GM18498 (cell line): ENCODE data around the gene TBC1D19.
"Not testable (repeated sequence)": the region's sequence is repeated elsewhere in the genome, so short reads cannot be mapped to it uniquely, and the experiment has no call there.

Source experiments
- ATAC-seq: cut with Tn5 transposase; IDR thresholded peaks from one replicate; pipeline ENCODE4 v1.9.1; 2021; ENCODE audit warnings: mild to moderate bottlenecking, moderate library complexity; ENCODE audit not compliant: unreplicated experiment

Gene TBC1D19

DNA sequence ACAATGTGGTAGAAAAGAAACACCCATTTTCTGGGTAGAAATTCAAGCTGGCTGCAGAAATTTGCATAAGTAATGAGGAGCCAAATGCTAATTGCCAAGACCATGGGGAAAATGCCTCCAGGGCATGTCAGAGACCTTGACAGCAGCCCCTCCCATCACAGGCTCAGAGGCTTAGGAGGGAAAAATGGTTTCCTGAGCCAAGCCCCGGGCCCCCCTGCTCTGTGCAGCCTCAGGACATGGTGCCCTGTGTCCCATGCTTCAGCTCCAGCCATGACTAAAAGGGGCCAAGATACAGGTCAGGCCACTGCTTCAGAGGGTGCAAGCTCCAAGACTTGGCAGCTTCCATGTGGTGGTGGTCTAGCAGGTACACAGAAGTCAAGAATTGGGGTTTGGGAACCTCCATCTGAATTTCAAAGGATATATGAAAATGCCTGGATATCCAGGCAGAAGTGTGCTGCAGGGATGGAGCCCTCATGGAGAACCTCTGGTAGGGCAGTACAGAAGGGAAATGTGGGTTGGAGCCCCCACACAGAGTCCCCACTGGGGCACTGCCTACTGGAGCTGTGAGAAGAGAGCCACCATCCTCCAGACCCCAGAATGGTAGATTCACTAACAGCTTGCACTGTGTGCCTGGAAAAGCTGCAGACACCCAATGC, 95.3 kb downstream of the TBC1D19 start:
- not testable (repeated sequence) for ATAC-seq

DNA sequence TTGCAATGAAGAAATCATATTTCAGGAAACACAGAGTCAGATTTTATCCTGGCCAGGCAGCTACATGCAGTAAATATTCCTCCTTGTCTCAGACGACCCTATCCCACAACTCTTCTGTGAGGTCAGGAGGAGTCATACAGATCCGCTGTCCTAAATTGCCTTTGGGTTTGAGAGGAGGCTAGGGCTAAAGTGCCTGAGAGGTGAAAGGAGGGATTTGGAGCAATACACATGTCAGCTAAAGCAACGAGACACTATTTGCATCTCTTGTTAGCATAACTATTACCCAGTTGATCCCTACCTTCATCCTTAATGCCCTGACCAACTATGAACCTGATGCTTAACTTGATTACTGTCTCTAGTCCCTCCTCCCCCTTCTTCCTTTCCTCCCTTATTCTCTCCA, 98.6 kb downstream of the TBC1D19 start:
- ATAC-seq, result no peak

DNA sequence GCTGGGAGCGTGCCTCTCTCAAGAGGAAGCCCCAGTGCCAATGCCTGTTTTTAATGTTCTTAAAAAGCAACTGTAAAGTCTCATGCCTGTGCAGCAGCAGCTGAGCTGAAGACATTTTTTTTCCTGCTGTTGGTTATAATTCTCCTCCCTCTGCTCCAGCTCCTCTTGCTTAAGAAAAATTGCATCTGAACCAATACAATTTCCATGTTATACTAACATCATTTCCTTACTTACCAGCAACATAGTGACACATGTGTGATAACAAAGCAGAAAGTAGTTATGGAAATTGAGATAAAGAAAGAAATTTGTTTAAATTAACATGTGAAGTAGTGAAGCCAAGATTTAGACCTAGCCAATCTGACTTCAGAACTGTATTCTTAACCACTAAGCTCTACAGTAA, 101.4 kb downstream of the TBC1D19 start:
- ATAC-seq, result no peak

DNA sequence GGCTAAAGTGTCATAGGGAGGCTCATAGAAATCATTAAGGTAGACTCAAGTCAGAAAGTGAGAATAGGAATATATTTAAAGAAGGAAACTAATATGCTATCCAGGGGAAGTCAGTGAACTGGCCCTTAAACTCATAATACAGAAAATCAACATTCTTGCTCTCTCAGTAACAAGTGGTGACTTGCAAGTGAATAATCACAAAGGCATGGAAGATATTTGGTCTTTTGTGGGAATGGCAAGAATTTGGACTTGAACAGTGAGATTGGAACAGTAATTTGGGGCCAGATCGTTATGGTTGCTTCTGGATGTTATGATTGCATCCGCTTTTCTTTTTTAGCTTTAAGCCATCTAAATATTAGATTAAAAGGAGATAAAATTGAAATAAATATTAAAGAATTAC, 103.8 kb downstream of the TBC1D19 start:
- ATAC-seq, result no peak

DNA sequence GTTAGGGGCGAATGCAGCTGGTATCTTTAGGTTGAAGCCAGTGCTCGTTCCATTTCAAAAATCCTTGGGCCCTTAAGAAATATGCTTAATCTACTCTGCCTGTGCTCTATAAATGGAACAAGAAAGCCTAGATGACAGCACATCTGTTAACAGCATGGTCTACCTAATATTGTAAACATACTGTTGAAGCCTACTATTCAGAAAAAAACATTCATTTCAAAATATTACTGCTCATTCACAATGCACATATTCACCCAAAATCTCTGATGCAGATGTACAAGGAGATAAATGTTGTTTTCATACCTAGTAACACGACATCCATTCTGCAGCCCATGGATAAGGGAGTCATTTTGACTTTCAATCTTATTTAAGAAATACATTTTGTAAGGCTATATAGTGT, 106.6 kb downstream of the TBC1D19 start:
- no peak for ATAC-seq

DNA sequence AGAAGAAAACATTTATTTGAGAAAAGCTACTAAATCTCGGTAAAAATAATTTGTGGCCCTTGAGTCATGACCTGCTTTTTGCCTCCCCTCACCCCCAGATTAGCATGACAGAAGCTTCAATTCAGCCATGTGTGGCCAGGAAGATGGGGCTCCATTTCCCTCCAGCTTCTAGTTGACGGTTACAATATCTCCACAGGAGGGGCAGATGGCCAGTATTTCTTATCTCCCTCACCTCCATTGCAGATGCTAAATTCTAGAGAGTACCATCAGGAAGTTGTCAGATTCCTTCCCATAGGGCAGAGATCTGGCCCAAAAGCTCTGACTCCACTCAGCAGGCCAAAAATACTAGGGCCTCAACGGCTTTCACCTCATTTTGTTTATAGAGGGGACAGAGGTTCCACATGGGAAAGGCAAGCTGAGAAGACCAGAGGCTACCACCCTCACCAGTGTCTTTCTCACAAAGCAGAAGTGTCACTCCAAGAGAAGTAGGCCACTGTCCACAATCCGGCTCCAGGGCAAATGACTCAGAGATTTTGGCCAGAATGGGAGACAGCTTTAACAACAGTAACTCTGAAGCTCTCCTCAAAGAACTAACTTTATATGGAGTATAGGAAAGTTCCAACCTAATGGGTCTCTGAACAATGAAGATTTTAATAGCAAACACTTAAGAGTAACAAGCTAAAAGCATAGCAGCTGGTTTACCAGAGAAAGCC, 108.3 kb downstream of the TBC1D19 start:
- no peak for ATAC-seq

DNA sequence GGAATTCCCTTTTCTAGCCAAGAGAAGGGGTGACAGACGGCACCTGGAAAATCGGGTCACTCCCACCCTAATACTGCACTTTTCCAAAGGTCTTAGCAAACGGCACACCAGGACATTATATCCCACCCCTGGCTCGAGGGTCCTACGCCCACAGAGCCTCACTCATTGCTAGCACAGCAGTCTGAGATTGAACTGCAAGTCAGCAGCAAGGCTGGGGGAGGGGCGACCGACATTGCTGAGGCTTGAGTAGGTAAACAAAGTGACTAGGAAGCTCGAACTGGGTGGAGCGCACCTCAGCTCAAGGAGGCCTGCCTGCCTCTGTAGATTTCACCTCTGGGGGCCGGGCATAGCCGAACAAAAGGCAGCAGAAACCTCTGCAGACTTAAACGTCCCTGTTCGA, 110.2 kb downstream of the TBC1D19 start:
- not testable (repeated sequence) for ATAC-seq

DNA sequence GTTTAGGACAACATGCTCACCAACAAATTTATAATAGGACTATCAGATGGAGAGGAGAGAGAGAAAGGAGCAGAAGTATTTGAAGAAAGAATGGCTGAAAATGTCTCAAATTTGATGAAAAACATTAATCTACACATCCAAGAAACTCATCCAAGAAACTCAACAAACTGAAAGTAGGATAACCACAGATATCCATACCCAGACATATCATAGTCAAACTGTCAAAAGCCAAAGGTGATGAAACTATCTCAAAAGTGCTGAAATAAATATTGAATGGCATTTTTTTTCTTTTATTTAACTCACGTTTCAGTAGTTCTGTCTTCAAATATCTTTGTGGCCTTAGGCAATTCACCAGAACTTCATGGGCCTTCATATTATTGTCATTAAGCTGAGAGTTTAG, 116.2 kb downstream of the TBC1D19 start:
- no peak for ATAC-seq

DNA sequence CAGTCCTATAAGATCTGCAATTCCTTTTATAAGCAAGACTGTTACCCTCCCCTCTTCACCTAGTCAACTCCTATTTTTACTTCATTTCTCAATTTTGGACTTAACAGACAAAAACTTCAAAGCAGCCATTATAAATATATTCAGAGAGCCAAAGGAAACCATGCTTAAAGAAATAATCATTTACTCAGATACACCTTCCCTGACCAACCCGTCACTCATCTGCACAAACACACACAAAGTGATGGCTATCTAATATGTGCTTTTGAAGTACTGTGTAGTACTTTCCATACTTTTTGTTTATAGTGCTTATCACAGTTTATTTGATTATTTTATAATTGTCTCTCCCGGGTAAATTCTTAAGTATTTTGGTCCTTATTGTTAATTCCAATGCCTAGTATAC, 117.2 kb downstream of the TBC1D19 start:
- no peak for ATAC-seq

DNA sequence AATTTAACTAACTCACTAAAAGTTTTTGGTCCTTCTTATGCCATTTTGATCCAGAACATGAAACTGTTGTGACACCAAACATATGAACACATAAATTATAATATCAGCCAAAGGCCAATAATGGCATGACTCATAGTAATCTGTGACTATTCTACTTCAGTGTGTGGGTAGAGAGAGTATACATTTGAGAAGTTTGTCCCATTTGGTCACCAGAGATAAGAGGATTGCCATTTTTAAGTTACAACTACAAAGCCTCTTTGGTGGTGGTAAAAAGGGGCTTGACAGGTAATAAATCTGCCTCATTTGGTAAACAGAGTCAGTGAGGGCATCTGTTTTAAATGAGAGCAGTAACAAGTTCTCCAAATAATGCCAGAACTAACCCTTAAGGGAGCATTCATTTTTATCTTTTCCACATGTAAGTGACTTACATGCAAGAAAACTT, 117.9 kb downstream of the TBC1D19 start:
- no peak for ATAC-seq

DNA sequence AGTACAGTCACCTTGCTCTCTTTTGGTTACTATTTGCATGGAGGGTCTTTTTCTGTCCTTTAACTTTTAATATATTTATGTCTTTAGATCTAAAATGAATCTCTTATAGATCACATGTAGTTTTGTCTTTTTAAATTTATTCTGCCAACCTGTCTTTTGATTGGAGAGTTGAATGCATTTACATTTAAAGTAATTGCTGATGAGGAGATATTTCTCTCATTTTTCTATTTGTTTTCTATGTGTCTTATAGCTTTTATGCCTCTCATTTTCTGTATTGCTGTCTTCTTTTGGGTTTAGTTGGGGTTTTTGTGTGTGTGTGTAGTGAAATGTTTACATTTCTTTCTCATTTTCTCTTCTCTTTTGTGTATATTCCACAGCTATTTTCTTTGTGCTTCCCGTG, 123.5 kb downstream of the TBC1D19 start:
- ATAC-seq, result no peak

DNA sequence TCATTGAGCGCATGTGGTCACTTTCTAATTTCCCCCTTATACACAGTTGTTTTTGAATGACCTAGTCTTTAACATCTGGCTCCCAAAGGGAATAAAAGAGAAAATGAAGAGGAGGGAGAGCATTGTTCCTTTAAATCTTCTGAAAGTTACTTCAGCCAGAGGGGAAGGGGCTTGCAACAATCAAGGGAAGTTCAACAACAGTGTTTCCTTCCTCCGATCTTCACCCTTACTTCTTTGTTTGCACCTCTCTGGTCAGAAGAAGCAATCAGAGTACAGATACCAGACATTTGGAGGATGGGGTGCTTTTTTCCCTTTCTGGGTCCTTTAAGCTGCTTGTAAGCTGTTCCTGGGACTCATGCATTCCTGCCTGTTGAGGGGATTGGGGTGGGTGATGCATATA, 125.4 kb downstream of the TBC1D19 start:
- ATAC-seq, result no peak

DNA sequence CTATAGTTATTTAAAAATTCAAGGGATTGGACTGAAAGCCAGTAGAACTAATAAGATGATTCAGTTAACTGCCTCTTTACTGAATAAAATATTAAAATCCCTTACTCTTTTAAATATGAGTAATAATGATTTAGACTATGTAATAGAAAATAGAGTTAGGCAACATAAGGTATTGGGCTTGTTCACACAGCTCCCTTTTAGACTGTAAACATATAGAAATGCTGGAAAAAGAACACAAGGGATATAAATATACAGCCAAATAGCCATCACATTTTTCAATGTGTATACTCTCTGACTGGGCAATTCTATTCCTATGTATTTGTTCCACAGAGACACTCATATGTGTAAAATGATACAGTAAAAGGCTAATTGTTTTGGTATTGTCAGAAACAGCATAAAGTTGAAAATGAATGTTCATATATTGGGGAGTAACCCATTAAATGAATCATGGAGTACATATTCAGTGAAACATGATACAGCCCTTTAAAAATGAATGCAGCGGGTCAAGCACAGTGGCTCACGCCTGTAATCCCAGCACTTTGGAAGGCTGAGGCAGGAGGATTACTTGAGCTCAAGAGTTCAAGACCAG, 129.8 kb downstream of the TBC1D19 start:
- ATAC-seq, result no peak

DNA sequence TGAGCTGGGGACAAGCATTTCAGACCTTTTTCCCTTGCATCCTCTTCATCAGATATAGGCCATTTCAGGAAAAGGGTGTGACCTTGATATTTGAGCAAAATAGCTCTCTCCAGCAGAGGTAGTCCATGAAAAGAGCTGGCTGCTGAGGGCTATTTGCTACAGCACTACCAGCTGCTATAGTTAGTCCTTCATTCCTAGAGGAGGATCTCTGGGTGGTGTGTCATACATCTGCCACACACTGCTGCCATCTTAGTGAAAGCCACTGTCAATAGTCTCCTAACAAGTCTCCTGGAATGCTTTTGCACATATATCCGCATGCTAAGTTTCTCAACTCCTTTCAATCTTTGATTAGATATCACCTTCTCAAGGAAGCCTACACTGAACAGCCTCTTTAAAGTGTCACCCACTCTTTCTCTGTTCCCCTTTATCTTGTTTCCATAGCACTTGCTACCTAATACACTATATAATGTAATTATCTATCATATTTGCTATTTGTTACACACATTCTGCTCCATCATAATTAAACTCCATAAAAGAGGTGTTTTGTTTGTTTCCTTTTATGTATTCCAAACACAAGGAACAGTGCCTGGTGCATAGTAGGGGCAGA, 131.9 kb downstream of the TBC1D19 start:
- ATAC-seq, result no peak

DNA sequence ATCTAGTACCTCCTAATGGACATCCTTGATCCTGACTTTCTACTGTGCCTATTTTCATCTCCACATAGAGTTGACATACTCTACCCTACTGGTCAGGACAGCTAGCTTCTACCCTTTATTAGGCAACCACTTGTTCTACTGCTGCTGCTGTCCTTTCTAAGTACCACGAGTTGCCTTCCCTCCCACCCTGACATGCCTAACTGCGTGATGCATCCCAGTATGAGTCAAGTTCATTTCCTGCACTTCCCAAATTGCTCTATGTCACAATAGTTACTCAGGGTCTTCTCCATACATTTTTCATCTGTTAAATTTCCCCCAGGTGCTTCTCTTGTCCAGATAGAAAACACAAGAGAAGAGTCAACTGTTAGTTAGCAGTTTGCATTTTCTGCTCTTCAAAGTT, 133.4 kb downstream of the TBC1D19 start:
- ATAC-seq, result no peak

DNA sequence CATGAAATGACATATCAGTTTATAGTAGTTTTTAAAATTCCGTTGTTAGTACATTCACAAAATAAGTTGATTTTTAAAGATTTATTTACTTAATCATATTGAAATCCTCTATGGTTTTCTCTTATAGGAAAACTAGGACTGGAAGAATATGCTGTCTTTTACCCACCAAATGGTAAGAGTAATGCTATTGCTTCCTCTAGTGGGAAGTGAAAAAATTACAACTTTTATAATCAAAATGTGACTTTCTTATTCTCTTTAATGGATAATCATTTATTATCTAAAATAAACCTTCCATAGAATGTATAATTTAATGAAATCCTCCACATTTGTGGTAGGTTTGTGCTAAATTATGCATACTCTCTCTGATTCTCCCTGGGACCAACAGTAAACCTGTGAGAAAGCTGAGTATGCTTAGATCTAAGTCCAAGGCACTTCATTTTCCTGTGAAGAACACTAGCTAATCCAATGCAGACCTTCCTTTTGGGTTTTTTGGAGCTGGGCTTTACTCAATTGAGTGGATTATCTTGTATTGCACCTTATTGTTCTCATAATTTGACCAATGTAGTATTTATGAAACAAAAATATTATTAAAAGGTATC, 136.2 kb downstream of the TBC1D19 start:
- ATAC-seq, result no peak

DNA sequence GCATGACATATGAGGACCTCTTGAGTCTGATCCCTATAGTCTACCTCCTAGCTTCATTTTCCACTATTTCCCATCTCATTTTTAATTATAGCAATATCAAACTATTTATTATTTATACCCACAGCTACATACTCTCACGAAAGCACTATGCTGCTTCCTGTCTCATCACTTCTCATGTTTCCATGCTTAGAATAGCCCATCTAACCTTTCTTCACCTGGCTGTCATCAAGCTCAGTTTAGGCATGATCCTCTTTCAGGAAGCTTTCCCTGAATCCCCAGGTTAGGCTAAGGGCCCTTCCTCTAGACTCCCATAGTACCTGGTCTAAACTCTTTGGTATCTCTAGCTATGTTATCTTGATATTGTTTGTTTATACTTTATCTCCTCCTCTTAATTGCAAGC, 137.8 kb downstream of the TBC1D19 start:
- no peak for ATAC-seq

DNA sequence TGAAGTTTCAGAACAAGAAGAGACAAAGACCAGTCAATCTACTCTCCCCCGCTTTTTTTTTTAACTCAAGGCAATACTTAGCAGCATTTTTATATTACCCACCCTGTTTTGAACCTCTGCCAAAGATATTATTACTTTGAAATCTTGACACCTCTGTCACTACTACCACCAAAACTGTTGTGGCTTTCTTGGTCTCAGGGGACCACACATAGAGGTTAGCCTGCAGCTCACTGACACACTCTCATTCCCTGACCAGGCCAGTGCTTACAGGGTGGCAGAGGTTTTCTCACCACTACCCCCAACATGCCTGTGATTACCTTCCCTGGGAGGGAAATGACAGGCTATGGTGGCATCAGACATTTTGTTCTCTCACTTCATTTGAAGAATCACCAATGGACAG, 139.3 kb downstream of the TBC1D19 start:
- ATAC-seq, result peak; percentile 98

DNA sequence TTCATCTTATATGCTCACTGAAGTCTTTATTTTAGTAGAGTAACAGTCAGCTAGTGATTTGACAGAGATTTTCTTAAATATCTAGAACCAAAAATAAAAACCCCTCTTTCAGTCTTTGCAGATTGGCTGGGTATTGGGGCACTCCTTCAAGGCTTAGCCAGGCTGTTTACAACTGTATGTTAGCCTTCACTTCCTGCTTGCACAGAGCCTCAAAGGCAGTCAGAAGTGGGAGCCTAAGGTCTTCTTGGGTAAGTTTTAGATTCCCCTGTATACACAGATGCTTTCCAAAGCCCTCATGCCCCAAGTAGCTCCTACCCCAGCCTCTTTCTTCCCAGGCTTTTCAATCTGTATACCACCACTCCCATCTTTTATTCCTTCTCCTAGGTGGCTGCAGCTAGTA, 140.7 kb downstream of the TBC1D19 start:
- no peak for ATAC-seq

DNA sequence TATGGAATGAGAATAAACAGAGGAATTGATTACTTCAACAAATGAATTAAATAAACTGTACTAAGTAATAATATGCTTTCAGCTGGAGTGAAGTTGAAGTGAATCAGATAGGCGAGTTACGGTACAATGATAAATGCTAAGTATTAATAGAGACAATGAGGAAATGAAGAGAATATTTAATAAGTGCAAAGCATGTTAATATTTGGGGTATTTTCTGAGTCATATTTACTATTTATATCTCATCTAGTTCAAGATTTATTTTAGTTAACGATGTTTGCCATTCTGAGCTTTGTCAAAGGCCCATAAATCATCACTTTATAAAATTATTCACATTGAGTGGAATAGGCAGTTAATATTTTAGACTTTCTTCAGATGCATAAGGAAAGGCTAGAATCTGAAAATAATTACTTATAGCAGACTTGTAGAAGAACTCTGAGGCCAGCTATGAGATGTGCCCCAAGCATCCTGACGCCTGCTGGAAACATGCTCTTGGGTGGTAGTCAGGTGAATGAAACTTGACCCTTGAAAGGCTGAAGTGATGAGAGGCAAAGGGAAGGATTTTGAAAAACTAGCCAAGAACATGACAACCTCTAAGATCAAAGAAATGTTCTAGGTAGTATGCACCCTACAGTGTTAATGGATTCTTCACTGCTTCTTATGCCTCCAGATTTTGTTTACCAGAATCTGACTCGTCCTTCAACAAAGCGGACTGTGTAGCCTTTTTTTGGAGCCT, 142.9 kb downstream of the TBC1D19 start:
- no peak for ATAC-seq

DNA sequence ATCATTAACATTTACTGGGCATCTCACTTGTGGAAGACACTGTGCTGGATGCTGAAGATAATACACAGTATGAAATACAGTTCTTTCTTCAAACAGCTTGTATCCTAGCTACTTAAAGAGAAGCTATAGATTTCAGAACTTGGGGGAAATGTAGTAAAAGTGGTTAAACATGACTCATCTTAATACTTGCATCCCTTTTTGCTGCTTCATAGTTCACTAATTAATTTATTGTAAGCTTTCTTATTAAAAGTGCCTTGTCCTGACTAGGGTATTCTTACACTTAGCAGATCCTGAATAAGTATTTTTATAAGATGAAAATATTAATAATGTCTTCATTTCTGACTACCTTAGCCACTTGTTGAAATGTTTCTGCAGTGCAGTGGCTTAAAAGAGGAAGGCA, 144.0 kb downstream of the TBC1D19 start:
- no peak for ATAC-seq
